ENCODE results near the gene NRCAM. TPM values are rescaled to one million over a fixed set of nuclear protein-coding genes. Genes with fewer than 3 reads are reported as not detected.

Gene NRCAM
- polyA plus RNA-seq, 1 donor (not counting 4 experiments of a cell fraction or from before 2014, with no cell fraction given) = 4.0 TPM

- Histone ChIP-seq H3K9me1 (ENCODE audit: control insufficient read depth, extremely low read depth, insufficient read depth, low read length) (no peaks in the 10 kb centered on the region), H3K4me1 (ENCODE audit: control insufficient read depth, extremely low read depth, insufficient read depth, low read length) (no peaks in the 10 kb centered on the region), H4K20me1 (ENCODE audit: control insufficient read depth, extremely low read depth, insufficient read depth, low read length) (no peaks in the 10 kb centered on the region), H3K27ac (ENCODE audit: control insufficient read depth, insufficient read depth, low read length) (no peak overlapping the region), H3K36me3 (ENCODE audit: control insufficient read depth in 2 of 2, extremely low read depth in 1 of 2, insufficient read depth in 2 of 2, low read length in 2 of 2) (peaks cover 0 to 4% of the 10 kb centered on the region in 2 experiments), H3K79me2 (ENCODE audit: control insufficient read depth, insufficient read depth, low read length) (no peaks in the 10 kb centered on the region), H3K27me3 (ENCODE audit: control insufficient read depth, extremely low read depth, insufficient read depth, low read length) (no peaks in the 10 kb centered on the region), H2AFZ (ENCODE audit: control insufficient read depth, low read length) (no peak overlapping the region), H3K4me2 (ENCODE audit: control insufficient read depth, extremely low read depth, insufficient read depth, low read depth, low read length) (no peak overlapping the region), H3K9ac (ENCODE audit: control insufficient read depth, extremely low read depth, insufficient read depth, low read length) (no peak overlapping the region), H3K9me3 (ENCODE audit: control insufficient read depth, low read depth, low read length) (no peaks in the 10 kb centered on the region), H3K4me3 (ENCODE audit: control insufficient read depth in 2 of 3, extremely low read depth in 1 of 3, insufficient read depth in 2 of 3, low read depth in 1 of 3, low read length in 3 of 3) (no peak overlapping the region)
- no peak for DNase-seq (ENCODE audit: low read depth, low spot score)
- dilution Hi-C loops (cut with MboI; ENCODE audit: extremely low pct_ligation_motif_present, low sequenced_read_pairs) = loop anchor here (25.0 kb wide), 1 partner anchor 311 kb away; no protein-coding TSS in a partner anchor
- no peak for TF ChIP-seq CTCF (optimal IDR thresholded peaks at IDR 0.05 in 1 of 3, IDR thresholded peaks at IDR 0.05 in 1 of 3, conservative IDR thresholded peaks at IDR 0.05 in 1 of 3; ENCODE audit: extremely low read depth in 1 of 3, insufficient read depth in 2 of 3, low read length in 3 of 3)
- no peak for TF ChIP-seq EZH2 (IDR thresholded peaks at IDR 0.05; ENCODE audit: low read length)
- FAIRE-seq = no peak
Observed at GRCh38 chr7:108498481-108498880, 42.2 kb upstream of the NRCAM start.

- no peaks in the 10 kb centered on the region for H3K4me1 ChIP-seq (ENCODE audit: control insufficient read depth, extremely low read depth, insufficient read depth, low read length)
- no peak overlapping the region for H2AFZ ChIP-seq (ENCODE audit: control insufficient read depth, low read length)
- no peaks in the 10 kb centered on the region for H3K9me1 ChIP-seq (ENCODE audit: control insufficient read depth, extremely low read depth, insufficient read depth, low read length)
- no peaks in the 10 kb centered on the region for H3K27me3 ChIP-seq (ENCODE audit: control insufficient read depth, extremely low read depth, insufficient read depth, low read length)
- H3K4me2 ChIP-seq (ENCODE audit: control insufficient read depth, extremely low read depth, insufficient read depth, low read depth, low read length) = no peak overlapping the region
- H3K9ac ChIP-seq (ENCODE audit: control insufficient read depth, extremely low read depth, insufficient read depth, low read length) = no peak overlapping the region
- H3K9me3 ChIP-seq (ENCODE audit: control insufficient read depth, low read depth, low read length) = no peaks in the 10 kb centered on the region
- dilution Hi-C loops (cut with MboI; ENCODE audit: extremely low pct_ligation_motif_present, low sequenced_read_pairs) = loop anchor here (25.0 kb wide), 1 partner anchor 310 kb away; no protein-coding TSS in a partner anchor
- FAIRE-seq = peak; percentile 58
- H3K27ac ChIP-seq (ENCODE audit: control insufficient read depth, insufficient read depth, low read length) = no peak overlapping the region
- no peaks in the 10 kb centered on the region for H3K79me2 ChIP-seq (ENCODE audit: control insufficient read depth, insufficient read depth, low read length)
- H4K20me1 ChIP-seq (ENCODE audit: control insufficient read depth, extremely low read depth, insufficient read depth, low read length) = no peaks in the 10 kb centered on the region
- TF ChIP-seq CTCF (optimal IDR thresholded peaks at IDR 0.05 in 1 of 3, IDR thresholded peaks at IDR 0.05 in 1 of 3, conservative IDR thresholded peaks at IDR 0.05 in 1 of 3; ENCODE audit: extremely low read depth in 1 of 3, insufficient read depth in 2 of 3, low read length in 3 of 3) (peak in 2 of 3 experiments; percentile 60 to 63), EZH2 (IDR thresholded peaks at IDR 0.05; ENCODE audit: low read length) (no peak)
- no peak overlapping the region for H3K4me3 ChIP-seq (ENCODE audit: control insufficient read depth in 2 of 3, extremely low read depth in 1 of 3, insufficient read depth in 2 of 3, low read depth in 1 of 3, low read length in 3 of 3)
- DNase-seq (ENCODE audit: low read depth, low spot score) = peak; percentile 28
- H3K36me3 ChIP-seq (ENCODE audit: control insufficient read depth in 2 of 2, extremely low read depth in 1 of 2, insufficient read depth in 2 of 2, low read length in 2 of 2) = peaks cover 1 to 4% of the 10 kb centered on the region in 2 experiments
Observed at GRCh38 chr7:108497082-108497725, 41.0 kb upstream of the NRCAM start.

All from keratinocyte (primary cell).